ENCODE results near the gene CST11.

DNA sequence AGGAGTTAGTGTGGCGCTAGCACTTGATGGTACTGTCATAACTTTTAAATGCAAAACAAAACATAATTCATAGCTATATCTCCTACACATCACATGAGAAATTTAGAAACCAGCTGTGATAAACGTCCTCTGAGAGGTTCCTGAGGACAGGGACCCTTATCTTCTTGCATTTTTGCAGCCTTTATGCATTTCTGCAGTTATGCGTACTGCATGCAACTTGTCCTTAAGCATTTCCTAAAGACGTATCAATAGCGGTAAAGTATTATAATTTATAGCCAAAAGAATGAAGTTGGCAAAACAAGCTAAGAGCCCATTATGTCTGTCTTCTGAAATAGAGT, 33.0 kb downstream of the CST11 start:
- TF ChIP-seq POLR2A (IDR thresholded peaks at IDR 0.05), result no peak
- TF ChIP-seq, protein P1, sequence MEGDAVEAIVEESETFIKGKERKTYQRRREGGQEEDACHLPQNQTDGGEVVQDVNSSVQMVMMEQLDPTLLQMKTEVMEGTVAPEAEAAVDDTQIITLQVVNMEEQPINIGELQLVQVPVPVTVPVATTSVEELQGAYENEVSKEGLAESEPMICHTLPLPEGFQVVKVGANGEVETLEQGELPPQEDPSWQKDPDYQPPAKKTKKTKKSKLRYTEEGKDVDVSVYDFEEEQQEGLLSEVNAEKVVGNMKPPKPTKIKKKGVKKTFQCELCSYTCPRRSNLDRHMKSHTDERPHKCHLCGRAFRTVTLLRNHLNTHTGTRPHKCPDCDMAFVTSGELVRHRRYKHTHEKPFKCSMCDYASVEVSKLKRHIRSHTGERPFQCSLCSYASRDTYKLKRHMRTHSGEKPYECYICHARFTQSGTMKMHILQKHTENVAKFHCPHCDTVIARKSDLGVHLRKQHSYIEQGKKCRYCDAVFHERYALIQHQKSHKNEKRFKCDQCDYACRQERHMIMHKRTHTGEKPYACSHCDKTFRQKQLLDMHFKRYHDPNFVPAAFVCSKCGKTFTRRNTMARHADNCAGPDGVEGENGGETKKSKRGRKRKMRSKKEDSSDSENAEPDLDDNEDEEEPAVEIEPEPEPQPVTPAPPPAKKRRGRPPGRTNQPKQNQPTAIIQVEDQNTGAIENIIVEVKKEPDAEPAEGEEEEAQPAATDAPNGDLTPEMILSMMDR (IDR thresholded peaks at IDR 0.05), result no peak

Measured in lower leg skin (tissue), 3 donors.